MM.1S (cell line): ENCODE data around the gene C12orf56.

Experiments
- EZH2phosphoT487 ChIP-seq: fragments of 300-600 bp; sonication (generic); IDR thresholded peaks from 2 replicates; pipeline ENCODE4 v1.6.1; 2018; ENCODE audit warnings: antibody characterized with exemption, low read length
- TF ChIP-seq, protein P1 (sequence below): fragments of 300-600 bp; sonication (generic); IDR thresholded peaks from 2 replicates; pipeline ENCODE4 v1.5.1; 2016; ENCODE audit warnings: antibody characterized with exemption, low read length, mixed read lengths

GRCh38 chr12:64428956-64429355, 38.4 kb upstream of the C12orf56 start:
- TF ChIP-seq, protein P1, sequence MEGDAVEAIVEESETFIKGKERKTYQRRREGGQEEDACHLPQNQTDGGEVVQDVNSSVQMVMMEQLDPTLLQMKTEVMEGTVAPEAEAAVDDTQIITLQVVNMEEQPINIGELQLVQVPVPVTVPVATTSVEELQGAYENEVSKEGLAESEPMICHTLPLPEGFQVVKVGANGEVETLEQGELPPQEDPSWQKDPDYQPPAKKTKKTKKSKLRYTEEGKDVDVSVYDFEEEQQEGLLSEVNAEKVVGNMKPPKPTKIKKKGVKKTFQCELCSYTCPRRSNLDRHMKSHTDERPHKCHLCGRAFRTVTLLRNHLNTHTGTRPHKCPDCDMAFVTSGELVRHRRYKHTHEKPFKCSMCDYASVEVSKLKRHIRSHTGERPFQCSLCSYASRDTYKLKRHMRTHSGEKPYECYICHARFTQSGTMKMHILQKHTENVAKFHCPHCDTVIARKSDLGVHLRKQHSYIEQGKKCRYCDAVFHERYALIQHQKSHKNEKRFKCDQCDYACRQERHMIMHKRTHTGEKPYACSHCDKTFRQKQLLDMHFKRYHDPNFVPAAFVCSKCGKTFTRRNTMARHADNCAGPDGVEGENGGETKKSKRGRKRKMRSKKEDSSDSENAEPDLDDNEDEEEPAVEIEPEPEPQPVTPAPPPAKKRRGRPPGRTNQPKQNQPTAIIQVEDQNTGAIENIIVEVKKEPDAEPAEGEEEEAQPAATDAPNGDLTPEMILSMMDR: no peak
- no peak for TF ChIP-seq EZH2phosphoT487
